Measurements from ENCODE around the gene FCHSD1.
A peak's percentile ranks its signal among the peaks of the same experiment; 100 is the strongest.
"Not testable (repeated sequence)": the region's sequence is repeated elsewhere in the genome, so short reads cannot be mapped to it uniquely, and the experiment has no call there.

Gene FCHSD1

GRCh38 chr5:141623186-141623585 lies 28.0 kb downstream of the FCHSD1 start:
- H3K27ac ChIP-seq (ENCODE audit: low read depth, low read length), result no peak overlapping the region

DNA sequence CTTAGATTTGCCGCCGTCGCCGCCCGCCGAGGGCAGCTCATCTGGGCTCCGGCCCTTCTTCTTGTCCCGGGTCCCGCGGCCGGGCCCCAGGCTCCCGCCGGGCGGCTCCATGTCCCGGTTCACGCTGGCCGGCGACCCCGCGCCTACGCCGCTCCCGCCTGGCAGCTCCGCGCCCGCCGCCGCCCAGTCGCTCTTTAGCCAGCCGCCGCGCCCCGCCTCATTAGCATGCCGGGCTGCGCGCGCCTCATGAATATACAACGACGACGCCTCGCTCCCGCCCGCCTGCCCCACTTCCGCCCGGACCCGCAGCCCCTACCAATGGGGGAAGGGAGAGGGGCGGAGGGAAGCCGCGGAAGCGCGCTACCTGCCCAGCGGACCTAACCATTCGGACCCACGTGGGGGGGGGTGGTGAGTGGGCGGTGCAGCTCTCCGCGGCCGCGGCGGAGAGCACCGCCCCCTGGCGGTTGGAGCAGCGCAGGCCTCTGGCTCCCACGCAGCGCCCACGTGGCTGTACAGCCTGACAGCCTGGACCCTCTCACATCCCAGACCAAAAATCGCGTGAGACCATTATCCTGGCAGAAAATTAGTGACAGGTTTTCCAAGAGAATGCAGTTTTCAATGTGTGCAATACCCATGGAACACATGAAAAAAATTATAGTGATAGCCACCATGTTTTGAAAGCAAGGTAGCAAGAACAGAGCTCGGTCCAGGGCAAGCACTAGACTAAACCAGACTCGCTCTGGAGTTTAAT lies 32.2 kb downstream of the FCHSD1 start, which contains the start of gene DIAPH1:
TSS of gene DIAPH1 (minus strand) at position 197 of the 751 bp plus-strand sequence. CDS start at position 111, 86 bp downstream.
- H3K36me3 ChIP-seq (ENCODE audit: control insufficient read depth in 5 of 5, insufficient read depth in 5 of 5, low read length in 5 of 5), result peaks cover 20 to 40% (median 30%) of the 10 kb centered on the region in 5 donors
- peak within 1 kb of the TSS; percentile 66 to 90 (median 80) for H3K9ac ChIP-seq (ENCODE audit: low read length in 5 of 5)
- no peaks in the 10 kb centered on the region for H3K27me3 ChIP-seq (ENCODE audit: control insufficient read depth in 5 of 5, insufficient read depth in 4 of 5, low read length in 5 of 5)
- H3K4me1 ChIP-seq (ENCODE audit: control insufficient read depth in 5 of 5, insufficient read depth in 5 of 5, low read length in 5 of 5), result peaks cover 0 to 31% (median 25%) of the 10 kb centered on the region in 5 donors
- H3K27ac ChIP-seq (ENCODE audit: low read depth, low read length), result peak within 1 kb of the TSS; percentile 31
- peak within 1 kb of the TSS; percentile 67 to 80 (median 75) for H3K4me3 ChIP-seq (ENCODE audit: low read depth in 1 of 5, low read length in 5 of 5)
- no peaks in the 10 kb centered on the region for H3K9me3 ChIP-seq (ENCODE audit: control insufficient read depth in 5 of 5, low read length in 5 of 5)

More at GRCh38 chr5:141623186-141623585, 28.0 kb downstream of the FCHSD1 start:
- Histone ChIP-seq H3K9ac (ENCODE audit: low read length in 5 of 5) (peak overlapping the region in 1 of 5 donors; percentile 48), H3K9me3 (ENCODE audit: control insufficient read depth in 5 of 5, low read length in 5 of 5) (no peaks in the 10 kb centered on the region), H3K36me3 (ENCODE audit: control insufficient read depth in 5 of 5, insufficient read depth in 5 of 5, low read length in 5 of 5) (peaks cover 27 to 72% (median 65%) of the 10 kb centered on the region in 5 donors), H3K4me1 (ENCODE audit: control insufficient read depth in 5 of 5, insufficient read depth in 5 of 5, low read length in 5 of 5) (peaks cover 0 to 12% (median 10%) of the 10 kb centered on the region in 5 donors), H3K4me3 (ENCODE audit: low read depth in 1 of 5, low read length in 5 of 5) (no peak overlapping the region), H3K27me3 (ENCODE audit: control insufficient read depth in 5 of 5, insufficient read depth in 4 of 5, low read length in 5 of 5) (no peaks in the 10 kb centered on the region)

DNA sequence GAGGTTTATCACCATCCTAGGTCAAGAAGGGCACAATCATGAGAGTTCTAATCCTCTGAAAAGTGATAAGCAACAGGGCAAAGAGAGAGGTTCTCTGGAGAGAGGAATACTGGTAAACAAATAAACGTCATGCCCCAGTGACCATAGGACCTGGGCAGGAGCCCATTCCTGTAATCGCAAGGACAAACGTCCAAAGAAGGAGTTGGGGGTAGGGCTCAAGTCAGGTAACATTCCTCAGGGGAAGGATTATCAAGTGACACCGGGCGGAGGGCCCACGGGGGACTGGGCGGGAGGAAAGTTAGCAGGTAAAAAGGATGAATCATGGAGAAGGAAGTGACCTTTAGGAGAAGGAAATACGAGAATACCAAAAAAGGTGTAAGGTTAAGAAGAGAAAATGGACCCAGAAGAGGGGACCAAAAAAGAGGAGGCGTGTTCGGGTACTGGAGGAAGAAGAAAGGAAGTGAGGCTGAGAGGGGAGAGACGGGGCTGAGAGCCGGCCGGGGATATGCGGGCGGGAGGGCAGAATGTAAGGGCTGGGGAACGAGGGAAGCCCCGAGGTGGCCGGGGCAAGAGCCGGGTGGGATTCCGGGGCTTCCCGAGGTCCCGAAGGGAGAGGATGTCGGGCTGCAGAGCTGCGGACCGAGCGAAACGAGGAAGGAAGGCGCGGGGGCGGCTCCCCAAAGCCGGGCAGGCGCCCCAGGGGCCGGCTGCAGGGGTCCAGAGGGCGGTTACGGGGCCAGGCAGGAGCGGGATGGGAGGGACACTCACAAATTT lies 33.0 kb downstream of the FCHSD1 start:
- H3K4me3 ChIP-seq (ENCODE audit: low read depth in 1 of 5, low read length in 5 of 5), result peak overlapping the region; percentile 67 to 80 (median 75)
- peaks cover 20 to 34% (median 25%) of the 10 kb centered on the region in 5 donors for H3K36me3 ChIP-seq (ENCODE audit: control insufficient read depth in 5 of 5, insufficient read depth in 5 of 5, low read length in 5 of 5)
- H3K9me3 ChIP-seq (ENCODE audit: control insufficient read depth in 5 of 5, low read length in 5 of 5), result no peaks in the 10 kb centered on the region
- peak overlapping the region; percentile 31 for H3K27ac ChIP-seq (ENCODE audit: low read depth, low read length)
- H3K9ac ChIP-seq (ENCODE audit: low read length in 5 of 5), result peak overlapping the region; percentile 66 to 90 (median 80)
- peaks cover 0 to 30% (median 25%) of the 10 kb centered on the region in 5 donors for H3K4me1 ChIP-seq (ENCODE audit: control insufficient read depth in 5 of 5, insufficient read depth in 5 of 5, low read length in 5 of 5)
- no peaks in the 10 kb centered on the region for H3K27me3 ChIP-seq (ENCODE audit: control insufficient read depth in 5 of 5, insufficient read depth in 4 of 5, low read length in 5 of 5)

DNA sequence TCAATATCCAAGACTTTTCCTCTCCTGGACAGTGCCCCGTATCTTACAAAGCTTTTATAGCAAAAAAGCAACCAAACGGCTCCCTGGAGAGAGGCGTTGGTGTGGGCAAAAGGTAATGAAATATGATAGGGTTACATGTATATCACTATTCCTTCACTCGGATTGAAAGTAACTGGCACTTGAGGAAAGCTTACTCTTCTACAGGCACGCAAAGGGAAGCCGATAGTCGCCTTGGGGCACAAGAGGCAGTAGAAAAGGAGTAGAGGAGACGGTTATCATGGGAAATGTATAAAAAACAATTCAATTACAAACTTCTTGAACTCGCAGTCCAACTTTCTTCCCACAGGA lies 33.6 kb downstream of the FCHSD1 start:
- peak overlapping the region; percentile 2 to 90 (median 79) for H3K9ac ChIP-seq (ENCODE audit: low read length in 5 of 5)
- H3K27me3 ChIP-seq (ENCODE audit: control insufficient read depth in 5 of 5, insufficient read depth in 4 of 5, low read length in 5 of 5), result no peaks in the 10 kb centered on the region
- H3K27ac ChIP-seq (ENCODE audit: low read depth, low read length), result peak overlapping the region; percentile 31
- H3K4me1 ChIP-seq (ENCODE audit: control insufficient read depth in 5 of 5, insufficient read depth in 5 of 5, low read length in 5 of 5), result peaks cover 0 to 28% (median 25%) of the 10 kb centered on the region in 5 donors
- no peaks in the 10 kb centered on the region for H3K9me3 ChIP-seq (ENCODE audit: control insufficient read depth in 5 of 5, low read length in 5 of 5)
- peak overlapping the region; percentile 67 to 80 (median 75) for H3K4me3 ChIP-seq (ENCODE audit: low read depth in 1 of 5, low read length in 5 of 5)
- peaks cover 18 to 28% (median 21%) of the 10 kb centered on the region in 5 donors for H3K36me3 ChIP-seq (ENCODE audit: control insufficient read depth in 5 of 5, insufficient read depth in 5 of 5, low read length in 5 of 5)

- H3K4me3 ChIP-seq (ENCODE audit: low read depth in 1 of 5, low read length in 5 of 5), result peak overlapping the region; percentile 67 to 80 (median 75)
- peaks cover 17 to 23% (median 18%) of the 10 kb centered on the region in 5 donors for H3K36me3 ChIP-seq (ENCODE audit: control insufficient read depth in 5 of 5, insufficient read depth in 5 of 5, low read length in 5 of 5)
- peaks cover 0 to 28% (median 25%) of the 10 kb centered on the region in 5 donors for H3K4me1 ChIP-seq (ENCODE audit: control insufficient read depth in 5 of 5, insufficient read depth in 5 of 5, low read length in 5 of 5)
- H3K27me3 ChIP-seq (ENCODE audit: control insufficient read depth in 5 of 5, insufficient read depth in 4 of 5, low read length in 5 of 5), result no peaks in the 10 kb centered on the region
- no peak overlapping the region for H3K9ac ChIP-seq (ENCODE audit: low read length in 5 of 5)
- H3K27ac ChIP-seq (ENCODE audit: low read depth, low read length), result peak overlapping the region; percentile 31
- H3K9me3 ChIP-seq (ENCODE audit: control insufficient read depth in 5 of 5, low read length in 5 of 5), result no peaks in the 10 kb centered on the region
Measured at GRCh38 chr5:141617128-141617527, 34.1 kb downstream of the FCHSD1 start.

DNA sequence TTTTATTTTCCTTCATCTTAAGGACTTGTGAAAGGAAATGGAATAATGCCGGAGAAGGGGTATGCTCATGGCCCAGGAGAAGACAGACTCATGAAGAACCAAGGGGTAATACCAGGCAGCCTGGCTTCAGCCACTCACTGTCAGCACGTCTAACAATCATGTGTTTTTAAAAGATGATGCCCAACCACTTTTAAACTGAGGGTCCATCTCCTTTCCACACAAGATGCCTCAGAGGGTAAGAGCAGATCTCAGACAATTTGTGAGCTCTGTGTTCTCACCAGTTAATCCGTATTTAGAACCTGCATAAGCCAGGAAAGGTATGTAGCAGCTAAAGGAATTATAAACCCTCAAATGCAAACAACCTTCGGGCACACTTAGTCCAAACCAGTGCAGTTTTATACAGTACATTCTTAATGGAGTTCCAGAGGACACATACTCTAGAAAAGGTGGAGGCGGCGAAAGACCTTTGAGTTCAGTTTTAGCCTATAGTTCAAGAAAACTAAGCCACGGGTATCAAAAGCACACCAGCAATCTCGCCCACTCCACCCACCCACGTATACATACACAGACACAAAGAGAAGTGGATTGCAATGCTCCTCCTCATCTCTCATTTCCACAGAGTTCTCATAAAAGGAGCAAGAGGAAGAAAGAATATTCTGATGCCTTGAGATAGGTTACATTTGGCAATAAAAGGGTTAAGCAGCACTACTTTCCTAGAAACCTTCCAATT lies 35.1 kb downstream of the FCHSD1 start:
- no peak overlapping the region for H3K4me3 ChIP-seq (ENCODE audit: low read depth in 1 of 5, low read length in 5 of 5)
- H3K36me3 ChIP-seq (ENCODE audit: control insufficient read depth in 5 of 5, insufficient read depth in 5 of 5, low read length in 5 of 5), result peaks cover 8 to 13% (median 9%) of the 10 kb centered on the region in 5 donors
- no peaks in the 10 kb centered on the region for H3K9me3 ChIP-seq (ENCODE audit: control insufficient read depth in 5 of 5, low read length in 5 of 5)
- H3K27ac ChIP-seq (ENCODE audit: low read depth, low read length), result no peak overlapping the region
- no peak overlapping the region for H3K9ac ChIP-seq (ENCODE audit: low read length in 5 of 5)
- no peaks in the 10 kb centered on the region for H3K27me3 ChIP-seq (ENCODE audit: control insufficient read depth in 5 of 5, insufficient read depth in 4 of 5, low read length in 5 of 5)
- peaks cover 0 to 28% (median 25%) of the 10 kb centered on the region in 5 donors for H3K4me1 ChIP-seq (ENCODE audit: control insufficient read depth in 5 of 5, insufficient read depth in 5 of 5, low read length in 5 of 5)

GRCh38 chr5:141613344-141613743 lies 37.9 kb downstream of the FCHSD1 start:
- no peak overlapping the region for H3K9ac ChIP-seq (ENCODE audit: low read length in 5 of 5)
- peaks cover 0 to 23% (median 17%) of the 10 kb centered on the region in 5 donors for H3K4me1 ChIP-seq (ENCODE audit: control insufficient read depth in 5 of 5, insufficient read depth in 5 of 5, low read length in 5 of 5)
- H3K36me3 ChIP-seq (ENCODE audit: control insufficient read depth in 5 of 5, insufficient read depth in 5 of 5, low read length in 5 of 5), result no peaks in the 10 kb centered on the region
- no peaks in the 10 kb centered on the region for H3K9me3 ChIP-seq (ENCODE audit: control insufficient read depth in 5 of 5, low read length in 5 of 5)
- H3K4me3 ChIP-seq (ENCODE audit: low read depth in 1 of 5, low read length in 5 of 5), result no peak overlapping the region
- no peak overlapping the region for H3K27ac ChIP-seq (ENCODE audit: low read depth, low read length)
- no peaks in the 10 kb centered on the region for H3K27me3 ChIP-seq (ENCODE audit: control insufficient read depth in 5 of 5, insufficient read depth in 4 of 5, low read length in 5 of 5)

DNA sequence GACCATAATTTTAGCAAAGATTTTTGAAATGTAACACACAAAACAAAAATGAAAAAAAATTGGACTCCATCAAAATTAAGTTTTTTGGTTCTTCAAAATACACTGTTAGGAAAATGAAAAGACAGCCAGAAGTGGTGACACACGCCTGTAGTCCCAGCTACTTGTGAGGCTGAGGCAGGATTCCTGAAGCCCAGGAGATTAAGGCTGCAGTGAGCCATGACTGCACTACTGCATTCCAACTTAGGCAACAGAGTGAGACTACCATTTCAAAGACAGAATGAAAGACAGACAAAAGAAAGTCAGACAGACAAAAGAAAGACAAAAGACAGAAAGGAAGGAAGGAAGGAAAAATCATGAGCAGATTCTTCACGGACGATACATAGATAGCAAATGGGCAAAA lies 39.9 kb downstream of the FCHSD1 start:
- H3K27ac ChIP-seq (ENCODE audit: low read depth, low read length), result no peak overlapping the region
- H3K27me3 ChIP-seq (ENCODE audit: control insufficient read depth in 5 of 5, insufficient read depth in 4 of 5, low read length in 5 of 5), result no peaks in the 10 kb centered on the region
- H3K4me3 ChIP-seq (ENCODE audit: low read depth in 1 of 5, low read length in 5 of 5), result no peak overlapping the region
- no peak overlapping the region for H3K9ac ChIP-seq (ENCODE audit: low read length in 5 of 5)
- no peaks in the 10 kb centered on the region for H3K36me3 ChIP-seq (ENCODE audit: control insufficient read depth in 5 of 5, insufficient read depth in 5 of 5, low read length in 5 of 5)
- H3K9me3 ChIP-seq (ENCODE audit: control insufficient read depth in 5 of 5, low read length in 5 of 5), result no peaks in the 10 kb centered on the region
- H3K4me1 ChIP-seq (ENCODE audit: control insufficient read depth in 5 of 5, insufficient read depth in 5 of 5, low read length in 5 of 5), result peaks cover 0 to 9% (median 0%) of the 10 kb centered on the region in 5 donors

DNA sequence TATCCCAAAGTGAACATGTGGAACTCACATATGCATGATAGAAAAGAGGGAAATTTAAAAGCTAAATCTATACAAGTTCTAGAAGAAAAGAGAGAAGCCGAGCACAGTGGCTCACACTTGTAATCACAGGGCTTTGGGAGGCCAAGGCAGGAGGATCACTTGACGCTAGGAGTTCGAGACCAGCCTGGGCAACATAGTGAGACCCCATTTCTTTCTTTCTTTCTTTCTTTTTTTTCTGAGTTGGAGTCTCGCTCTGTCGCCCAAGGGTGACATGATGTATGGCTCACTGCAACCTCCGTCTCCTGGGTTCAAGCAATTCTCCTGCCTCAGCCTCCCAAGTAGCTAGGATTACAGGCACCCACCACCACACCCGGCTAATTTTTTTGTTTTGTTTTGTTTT lies 41.3 kb downstream of the FCHSD1 start:
- H3K27me3 ChIP-seq (ENCODE audit: control insufficient read depth in 5 of 5, insufficient read depth in 4 of 5, low read length in 5 of 5); H3K27ac ChIP-seq (ENCODE audit: low read depth, low read length); H3K9me3 ChIP-seq (ENCODE audit: control insufficient read depth in 5 of 5, low read length in 5 of 5); H3K9ac ChIP-seq (ENCODE audit: low read length in 5 of 5); H3K4me3 ChIP-seq (ENCODE audit: low read depth in 1 of 5, low read length in 5 of 5); H3K36me3 ChIP-seq (ENCODE audit: control insufficient read depth in 5 of 5, insufficient read depth in 5 of 5, low read length in 5 of 5): not testable (repeated sequence)
- H3K4me1 ChIP-seq (ENCODE audit: control insufficient read depth in 5 of 5, insufficient read depth in 5 of 5, low read length in 5 of 5), result peaks cover 0 to 17% (median 6%) of the 10 kb centered on the region in 5 donors

Data from subcutaneous abdominal adipose tissue (tissue), 5 donors.